H1 (cell line): ENCODE measurements around the gene SPSB3. TPM values are rescaled to one million over a fixed set of nuclear protein-coding genes. Genes with fewer than 3 reads are reported as not detected.

ENCODE experiments used
- CTCF ChIA-PET: fragments of 300-600 bp; sonication (Branson Sonifier 250); formaldehyde crosslinking; loops from one replicate; lab custom pipeline; 2021; ENCODE audit not compliant: partially characterized antibody; lab: Charles Lee
- POLR2A ChIA-PET: fragments of 300-600 bp; sonication (Branson Sonifier 250); formaldehyde crosslinking; loops from one replicate; lab custom pipeline; 2021; ENCODE audit warnings: inconsistent platforms; ENCODE audit not compliant: partially characterized antibody; lab: Charles Lee
- DNase-seq, 2 experiments: peaks; one replicate each; pipeline versions ENCODE4 v3.0.0 to v3.0.0-alpha.2; 2010 to 2022; ENCODE audit warnings: low spot score in 2 of 2, low read depth in 1 of 2, mixed read lengths in 1 of 2
- FAIRE-seq: peaks from 2 replicates; lab custom pipeline; 2011; peaks lifted over from hg19 to GRCh38; lab: Jason Lieb, UNC
- H2AFZ ChIP-seq: 2 replicates; pipeline ENCODE4 v1.8.1; 2012; ENCODE audit warnings: low read length, inconsistent platforms
- H2AK5ac ChIP-seq: 2 replicates; pipeline ENCODE4 v1.6.1; 2013; ENCODE audit warnings: low read depth, low read length
- H2BK120ac ChIP-seq: replicated peaks from 2 replicates; pipeline ENCODE3; 2013; ENCODE audit warnings: low read depth, low read length, inconsistent platforms
- H2BK12ac ChIP-seq: 2 replicates; pipeline ENCODE4 v1.6.1; 2013; ENCODE audit warnings: low read depth, low read length
- H2BK15ac ChIP-seq: 2 replicates; pipeline ENCODE4 v1.6.1; 2013; ENCODE audit warnings: low read length
- H2BK20ac ChIP-seq: 2 replicates; pipeline ENCODE4 v1.6.1; 2013; ENCODE audit warnings: low read length
- H2BK5ac ChIP-seq: 2 replicates; pipeline ENCODE4 v1.6.1; 2013; ENCODE audit warnings: low read depth, low read length
- H3K14ac ChIP-seq: 2 replicates; pipeline ENCODE4 v1.6.1; 2013; ENCODE audit warnings: inconsistent platforms; ENCODE audit not compliant: insufficient read length
- H3K18ac ChIP-seq: 2 replicates; pipeline ENCODE4 v1.6.1; 2013; ENCODE audit warnings: low read length; ENCODE audit errors: extremely low read depth
- H3K23ac ChIP-seq: 2 replicates; pipeline ENCODE4 v1.6.1; 2013; ENCODE audit warnings: inconsistent platforms; ENCODE audit not compliant: insufficient read length
- H3K23me2 ChIP-seq: 2 replicates; pipeline ENCODE4 v1.6.1; 2013; ENCODE audit warnings: low read depth, low read length
- H3K27ac ChIP-seq: 2 replicates; pipeline ENCODE4 v1.6.1; 2011; ENCODE audit warnings: low read depth, low read length, inconsistent platforms
- H3K27me3 ChIP-seq, 4 experiments: replicated peaks in 1 of 4; 1 replicate in 1 of 4; 2 replicates in 3 of 4; pipeline versions ENCODE4 v1.6.1 to v1.8.1; 2011 to 2013; ENCODE audit warnings: low read length in 3 of 4, mild to moderate bottlenecking in 3 of 4, inconsistent platforms in 2 of 4, mixed read lengths in 2 of 4, moderate library complexity in 1 of 4; ENCODE audit not compliant: control insufficient read depth in 3 of 4, insufficient read depth in 3 of 4; ENCODE audit errors: extremely low read depth in 1 of 4
- H3K36me3 ChIP-seq, 4 experiments: 2 replicates each; pipeline versions ENCODE4 v1.6.1 to v1.8.1; 2011 to 2013; ENCODE audit warnings: mild to moderate bottlenecking in 4 of 4, low read length in 3 of 4, moderate library complexity in 2 of 4, control low read depth in 1 of 4, inconsistent platforms in 1 of 4; ENCODE audit not compliant: insufficient read depth in 4 of 4, control insufficient read depth in 2 of 4
- H3K4ac ChIP-seq: replicated peaks from 2 replicates; pipeline ENCODE3; 2013; ENCODE audit warnings: low read length, low read depth, mixed read lengths, inconsistent platforms; ENCODE audit not compliant: insufficient read length
- H3K4me1 ChIP-seq, 4 experiments: replicated peaks in 1 of 4; 1 replicate in 1 of 4; 2 replicates in 3 of 4; pipeline versions ENCODE4 v1.6.1 to v1.8.1; 2011 to 2013; ENCODE audit warnings: low read length in 3 of 4, inconsistent platforms in 2 of 4, mixed read lengths in 1 of 4; ENCODE audit not compliant: insufficient read depth in 4 of 4, control insufficient read depth in 3 of 4
- H3K4me2 ChIP-seq, 2 experiments: 2 replicates each; pipeline versions ENCODE4 v1.6.1 to v1.8.1; 2011 to 2013; ENCODE audit warnings: low read depth in 2 of 2, low read length in 2 of 2, control low read depth in 1 of 2, inconsistent platforms in 1 of 2, mild to moderate bottlenecking in 1 of 2; ENCODE audit not compliant: insufficient read depth in 1 of 2
- H3K4me3 ChIP-seq, 4 experiments: fragments of 200-600, 300-600 bp in 1 of 4; sonication (generic), shearing (Covaris generic), sonication (Bioruptor Twin) in 1 of 4; 2 replicates each; pipeline versions ENCODE4 v1.5.1 to v1.8.1; 2011 to 2016; ENCODE audit warnings: low read length in 4 of 4, low read depth in 3 of 4, control low read depth in 2 of 4, inconsistent platforms in 2 of 4, mild to moderate bottlenecking in 2 of 4, mixed read lengths in 1 of 4, moderate library complexity in 1 of 4; ENCODE audit not compliant: insufficient read depth in 2 of 4; ENCODE audit errors: extremely low read depth in 1 of 4
- H3K56ac ChIP-seq: replicated peaks from 2 replicates; pipeline ENCODE3; 2013; ENCODE audit warnings: low read depth, mild to moderate bottlenecking, mixed read lengths, low read length, inconsistent platforms; ENCODE audit not compliant: insufficient read length
- H3K79me1 ChIP-seq: 2 replicates; pipeline ENCODE4 v1.6.1; 2013; ENCODE audit warnings: low read depth, low read length, control low read depth
- H3K79me2 ChIP-seq, 2 experiments: 2 replicates each; pipeline versions ENCODE4 v1.6.1 to v1.8.1; 2012 to 2013; ENCODE audit warnings: low read length in 2 of 2, mild to moderate bottlenecking in 2 of 2, inconsistent platforms in 1 of 2; ENCODE audit not compliant: insufficient read depth in 2 of 2, control insufficient read depth in 1 of 2
- H3K9ac ChIP-seq, 4 experiments: replicated peaks in 1 of 4; 1 replicate in 1 of 4; 2 replicates in 3 of 4; pipeline versions ENCODE4 v1.6.1 to v1.8.1; 2011 to 2013; ENCODE audit warnings: low read depth in 3 of 4, low read length in 3 of 4, control low read depth in 2 of 4, mild to moderate bottlenecking in 2 of 4, moderate library complexity in 2 of 4, inconsistent platforms in 1 of 4; ENCODE audit errors: extremely low read depth in 1 of 4
- H3K9me3 ChIP-seq, 2 experiments: 2 replicates each; pipeline versions ENCODE4 v1.6.1 to v1.8.1; 2012 to 2013; ENCODE audit warnings: mild to moderate bottlenecking in 2 of 2, moderate library complexity in 2 of 2, control low read depth in 1 of 2, inconsistent platforms in 1 of 2, low read depth in 1 of 2, low read length in 1 of 2, mixed read lengths in 1 of 2; ENCODE audit not compliant: insufficient read depth in 2 of 2
- H4K20me1 ChIP-seq, 2 experiments: replicated peaks in 1 of 2; 2 replicates each; pipeline versions ENCODE3 to v1.8.1; 2011 to 2013; ENCODE audit warnings: inconsistent platforms in 2 of 2, low read length in 2 of 2, mild to moderate bottlenecking in 1 of 2; ENCODE audit not compliant: insufficient read depth in 2 of 2, control insufficient read depth in 1 of 2
- H4K5ac ChIP-seq: 2 replicates; pipeline ENCODE4 v1.6.1; 2013; ENCODE audit warnings: low read length, low read depth, mixed read lengths, inconsistent platforms; ENCODE audit not compliant: insufficient read length
- H4K8ac ChIP-seq: 2 replicates; pipeline ENCODE4 v1.8.0; 2013; ENCODE audit warnings: mild to moderate bottlenecking, moderate library complexity, low read length, inconsistent platforms; ENCODE audit not compliant: insufficient read depth; ENCODE audit errors: extremely low read depth
- H4K91ac ChIP-seq: replicated peaks from 2 replicates; pipeline ENCODE3; 2013; ENCODE audit warnings: low read length, mixed read lengths, inconsistent platforms; ENCODE audit not compliant: insufficient read length
- BRCA1 ChIP-seq: IDR thresholded peaks from 2 replicates; pipeline ENCODE4 v1.6.1; 2012; ENCODE audit warnings: low read depth, low read length, improper control_type of control experiment
- EGR1 ChIP-seq: IDR thresholded peaks from 2 replicates; pipeline ENCODE4 v1.6.1; 2011; ENCODE audit warnings: low read depth, low read length, borderline replicate concordance
- PHF8 ChIP-seq: fragments of 200-600 bp; sonication (generic); conservative IDR thresholded peaks from 2 replicates; pipeline ENCODE4 v1.7.1; 2012; ENCODE audit warnings: low read depth, mild to moderate bottlenecking, inconsistent platforms, low read length, moderate library complexity
- RNF2 ChIP-seq: fragments of 200-900, 300-1000 bp; sonication (generic); IDR thresholded peaks from 2 replicates; pipeline ENCODE4 v1.7.1; 2016; ENCODE audit warnings: borderline replicate concordance, low read depth, mild to moderate bottlenecking, antibody characterized with exemption, low read length; ENCODE audit not compliant: poor library complexity, severe bottlenecking; ENCODE audit errors: missing control alignments
- SIN3A ChIP-seq, 2 experiments: IDR thresholded peaks in 1 of 2; conservative IDR thresholded peaks in 1 of 2; 2 replicates each; pipeline ENCODE4 v1.6.1; 2011 to 2012; ENCODE audit warnings: low read length in 2 of 2, improper control_type of control experiment in 1 of 2, low read depth in 1 of 2, mild to moderate bottlenecking in 1 of 2
- SRF ChIP-seq: IDR thresholded peaks from 2 replicates; pipeline ENCODE4 v1.6.1; 2011; ENCODE audit warnings: mild to moderate bottlenecking, low read depth, low read length, moderate library complexity
- WGBS, 2 experiments: shearing (Covaris generic) in 1 of 2; methylation state at CpG; one replicate each; pipeline versions ENCODE4 v1.1.6 to v1.1.7; 2013 to 2015; ENCODE audit warnings: low lambda C conversion rate in 2 of 2, mixed read lengths in 2 of 2, inconsistent platforms in 1 of 2, low coverage in 1 of 2, missing lambda C conversion rate in 1 of 2; ENCODE audit not compliant: insufficient replicate concordance in 2 of 2, insufficient coverage in 1 of 2, insufficient read length in 1 of 2; ENCODE audit errors: extremely low coverage in 1 of 2, missing lambda C conversion rate in 1 of 2; 5-methylcytosine and 5-hydroxymethylcytosine counted together
- polyA plus RNA-seq, 7 experiments: library from polyadenylated mRNA; depleted of rRNA in 3 of 7; stranded (reverse) in 5 of 7; unstranded in 2 of 7; fragments of >200 nt in 5 of 7; fragments of 200-250 nt in 2 of 7; gene quantifications; 1 replicate in 5 of 7; 2 replicates in 1 of 7; 4 replicates in 1 of 7; pipeline versions ENCODE4 v1.2.1 to v1.2.3, GENCODE V29; 2011 to 2013; ENCODE audit warnings: missing spikeins in 2 of 7, mixed read lengths in 2 of 7
- total RNA-seq: library from RNA; stranded (reverse); fragmentation: NEBNext Ultra II Directional; extraction: Animal tissue kit (Norgen Biotek cat#: 25700); gene quantifications from 2 replicates; pipeline ENCODE4 v1.2.1, GENCODE V29; 2021

Gene SPSB3
- total and polyA plus RNA-seq, 2 of the 8 experiments (the other 6 are each of a cell fraction or from before 2014, with no cell fraction given), result 22.5 to 37.8 TPM

GRCh38 chr16:1788708-1789100 lies 6.3 kb upstream of the SPSB3 start:
- Histone ChIP-seq H3K4me2 (no peak overlapping the region), H3K56ac (no peak overlapping the region), H2BK12ac (no peak overlapping the region), H2BK120ac (no peak overlapping the region)
- TF ChIP-seq BRCA1 (no peak), EGR1 (no peak), SIN3A (conservative IDR thresholded peaks at IDR 0.05 in 1 of 2, IDR thresholded peaks at IDR 0.05 in 1 of 2; ENCODE audit: low read depth in 1 of 2, low read length in 2 of 2) (no peak), PHF8 (no peak), RNF2 (no peak), SRF (no peak)
- TF ChIP-seq, all 59 proteins: peak for 0
- 86% methylated on average over 18 of the region's 19 CpGs; no CpG with 5 or more reads in 1 of the 2 experiments for WGBS, 2 experiments
- Histone ChIP-seq H3K9me3 (no peaks in the 10 kb centered on the region), H4K91ac (no peak overlapping the region), H3K14ac (no peak overlapping the region), H3K36me3 (peaks cover 0 to 44% (median 2%) of the 10 kb centered on the region in 4 experiments; a peak in 4 of 8 replicates), H3K23me2 (no peaks in the 10 kb centered on the region), H3K27ac (no peak overlapping the region), H3K4ac (no peak overlapping the region), H2AFZ (no peak overlapping the region), H2BK20ac (no peak overlapping the region), H3K79me2 (peaks cover 0 to 29% of the 10 kb centered on the region in 2 experiments; a peak in 3 of 4 replicates), H3K79me1 (peaks cover 13% of the 10 kb centered on the region; the same call in 1 of the 2 replicates), H4K8ac (no peak overlapping the region), H3K9ac (no peak overlapping the region), H4K5ac (no peak overlapping the region), H2BK5ac (no peak overlapping the region), H2BK15ac (no peak overlapping the region), H4K20me1 (peaks cover 20 to 21% of the 10 kb centered on the region in 2 experiments), H2AK5ac (no peak overlapping the region), H3K27me3 (no peaks in the 10 kb centered on the region), H3K23ac (no peak overlapping the region), H3K4me1 (no peaks in the 10 kb centered on the region; a peak in 1 of 7 replicates), H3K4me3 (no peak overlapping the region), H3K18ac (no peak overlapping the region)
- ChIA-PET POLR2A (interaction anchor here (1.3 to 4.0 kb wide), 5 partner anchors 9 to 32 kb away, joined by 3 to 15 read pairs (median 4); partner anchors contain the start of genes EME2 and MRPS34), CTCF (interaction anchor here (1.8 kb wide), 1 partner anchor 64 kb away, joined by 7 read pairs; no protein-coding TSS in a partner anchor)
- DNase-seq, result no peak
- FAIRE-seq, result no peak
